ENCODE measurements around the gene CDS2. TPM values are rescaled to one million over a fixed set of nuclear protein-coding genes. Genes with fewer than 3 reads are reported as not detected.

CDS2 gene
- total RNA-seq, 1 donor from 2014 or later = 23.4 TPM

DNA sequence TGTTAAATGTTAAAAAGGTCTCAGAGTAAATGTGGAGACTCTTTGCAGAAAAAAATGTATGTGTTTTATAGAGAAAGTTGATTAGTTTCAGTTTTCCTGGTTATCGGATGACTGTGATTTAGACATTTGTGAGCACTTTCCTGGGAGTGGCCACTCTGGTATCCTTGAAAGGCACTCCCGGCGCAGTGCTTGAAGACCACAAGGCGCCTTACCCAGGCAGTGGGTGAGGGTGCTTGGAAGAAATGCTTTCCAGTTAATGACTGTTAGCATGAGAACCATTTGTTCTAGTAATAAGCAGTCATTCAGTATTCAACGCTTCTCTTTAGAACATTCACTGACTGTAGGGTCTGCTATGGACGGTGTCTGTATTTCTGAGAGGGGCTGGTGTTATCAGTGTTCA lies 7.2 kb downstream of the CDS2 start:
- TF ChIP-seq, protein P1, sequence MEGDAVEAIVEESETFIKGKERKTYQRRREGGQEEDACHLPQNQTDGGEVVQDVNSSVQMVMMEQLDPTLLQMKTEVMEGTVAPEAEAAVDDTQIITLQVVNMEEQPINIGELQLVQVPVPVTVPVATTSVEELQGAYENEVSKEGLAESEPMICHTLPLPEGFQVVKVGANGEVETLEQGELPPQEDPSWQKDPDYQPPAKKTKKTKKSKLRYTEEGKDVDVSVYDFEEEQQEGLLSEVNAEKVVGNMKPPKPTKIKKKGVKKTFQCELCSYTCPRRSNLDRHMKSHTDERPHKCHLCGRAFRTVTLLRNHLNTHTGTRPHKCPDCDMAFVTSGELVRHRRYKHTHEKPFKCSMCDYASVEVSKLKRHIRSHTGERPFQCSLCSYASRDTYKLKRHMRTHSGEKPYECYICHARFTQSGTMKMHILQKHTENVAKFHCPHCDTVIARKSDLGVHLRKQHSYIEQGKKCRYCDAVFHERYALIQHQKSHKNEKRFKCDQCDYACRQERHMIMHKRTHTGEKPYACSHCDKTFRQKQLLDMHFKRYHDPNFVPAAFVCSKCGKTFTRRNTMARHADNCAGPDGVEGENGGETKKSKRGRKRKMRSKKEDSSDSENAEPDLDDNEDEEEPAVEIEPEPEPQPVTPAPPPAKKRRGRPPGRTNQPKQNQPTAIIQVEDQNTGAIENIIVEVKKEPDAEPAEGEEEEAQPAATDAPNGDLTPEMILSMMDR (IDR thresholded peaks at IDR 0.05; ENCODE audit: insufficient read depth, low read length, severe bottlenecking) = no peak
- no peak overlapping the region for H3K4me3 ChIP-seq (ENCODE audit: low read depth, low read length)
- H3K36me3 ChIP-seq (ENCODE audit: control insufficient read depth, insufficient read depth, low read length) = no peaks in the 10 kb centered on the region
- no peaks in the 10 kb centered on the region for H3K27me3 ChIP-seq (ENCODE audit: control insufficient read depth, insufficient read depth, low read length)
- FAIRE-seq = no peak
- no peak for DNase-seq (ENCODE audit: low read depth)

DNA sequence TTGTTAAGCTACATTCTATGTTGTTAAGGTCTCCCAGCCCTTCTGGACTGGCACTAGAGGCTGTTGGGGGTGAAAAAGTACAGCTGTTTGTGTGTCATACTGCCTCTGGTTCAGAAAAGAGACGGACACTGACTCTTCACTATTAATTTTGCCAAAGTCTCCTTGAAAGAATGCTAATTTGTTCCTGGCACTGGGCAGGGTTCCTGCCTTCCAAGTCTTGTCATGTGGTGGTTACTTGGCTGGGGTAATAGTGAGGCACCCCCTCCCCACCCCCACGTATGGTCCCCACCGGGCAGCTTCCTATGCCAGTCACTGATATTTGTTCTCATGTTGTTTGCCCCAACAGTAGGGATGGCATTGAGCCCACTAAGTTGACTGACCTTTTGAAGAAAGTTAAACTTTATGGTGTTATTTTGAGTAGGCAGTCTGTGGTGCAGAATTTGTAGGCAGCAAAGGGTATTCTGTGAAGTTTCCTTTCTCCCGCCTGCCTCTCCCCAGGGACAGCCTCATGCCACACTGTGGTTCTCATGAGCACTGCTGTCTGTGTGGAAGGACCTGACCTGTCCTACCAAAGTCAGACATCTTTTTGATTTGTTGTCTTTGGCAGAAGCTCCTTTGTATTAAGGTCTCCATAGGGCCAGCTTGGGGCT lies 8.7 kb downstream of the CDS2 start:
- no peak for DNase-seq (ENCODE audit: low read depth)
- TF ChIP-seq, protein P1 (IDR thresholded peaks at IDR 0.05; ENCODE audit: insufficient read depth, low read length, severe bottlenecking) = no peak
- H3K36me3 ChIP-seq (ENCODE audit: control insufficient read depth, insufficient read depth, low read length) = no peaks in the 10 kb centered on the region
- H3K4me3 ChIP-seq (ENCODE audit: low read depth, low read length) = no peak overlapping the region
- H3K27me3 ChIP-seq (ENCODE audit: control insufficient read depth, insufficient read depth, low read length) = no peaks in the 10 kb centered on the region
- no peak for FAIRE-seq

DNA sequence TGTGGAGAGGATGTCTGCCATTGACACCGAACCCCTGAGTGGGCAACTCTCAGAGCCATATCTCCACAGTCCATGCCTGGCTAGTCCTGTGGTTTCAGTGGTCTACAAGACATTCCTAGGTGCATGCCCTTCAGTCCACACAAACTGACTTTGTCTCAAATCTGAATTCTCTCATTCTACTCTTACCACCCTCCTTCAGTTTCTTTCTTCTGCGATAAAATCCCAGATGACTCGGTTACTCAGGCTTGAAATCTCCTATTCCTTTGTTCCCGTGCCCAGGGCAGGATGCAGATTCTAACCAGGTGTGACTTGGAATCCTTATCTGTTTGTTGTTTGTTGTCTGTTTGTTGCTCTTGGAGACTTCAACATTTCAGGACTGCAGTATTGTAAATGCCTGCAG lies 9.3 kb downstream of the CDS2 start:
- Histone ChIP-seq H3K27me3 (ENCODE audit: control insufficient read depth, insufficient read depth, low read length) (no peaks in the 10 kb centered on the region), H3K4me3 (ENCODE audit: low read depth, low read length) (no peak overlapping the region), H3K36me3 (ENCODE audit: control insufficient read depth, insufficient read depth, low read length) (no peaks in the 10 kb centered on the region)
- TF ChIP-seq, protein P1 (IDR thresholded peaks at IDR 0.05; ENCODE audit: insufficient read depth, low read length, severe bottlenecking) = no peak
- FAIRE-seq (peak; percentile 50), DNase-seq (ENCODE audit: low read depth) (peak; percentile 6)

DNA sequence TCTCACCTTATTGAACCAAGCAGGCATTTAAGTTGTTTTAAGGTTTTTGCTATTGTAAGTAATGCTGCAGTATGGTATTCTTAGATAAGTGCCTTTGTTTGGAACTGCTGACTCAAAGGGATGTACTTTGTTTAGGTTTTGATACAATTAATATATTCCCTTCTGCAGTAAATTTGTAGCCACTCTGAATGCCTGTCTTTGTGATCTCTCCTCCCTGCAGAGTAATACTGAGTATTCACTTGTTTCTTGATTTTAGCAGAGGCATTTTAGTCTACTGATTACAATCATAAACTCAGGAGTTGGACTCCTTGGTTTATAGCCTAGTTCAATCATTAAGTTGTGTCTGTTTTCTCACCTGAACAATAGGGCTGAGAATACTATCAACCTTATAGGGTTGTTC lies 13.4 kb downstream of the CDS2 start:
- DNase-seq (ENCODE audit: low read depth) (no peak), FAIRE-seq (no peak)
- Histone ChIP-seq H3K4me3 (ENCODE audit: low read depth, low read length) (no peak overlapping the region), H3K27me3 (ENCODE audit: control insufficient read depth, insufficient read depth, low read length) (no peaks in the 10 kb centered on the region), H3K36me3 (ENCODE audit: control insufficient read depth, insufficient read depth, low read length) (no peaks in the 10 kb centered on the region)
- TF ChIP-seq, protein P1 (IDR thresholded peaks at IDR 0.05; ENCODE audit: insufficient read depth, low read length, severe bottlenecking) = no peak

DNA sequence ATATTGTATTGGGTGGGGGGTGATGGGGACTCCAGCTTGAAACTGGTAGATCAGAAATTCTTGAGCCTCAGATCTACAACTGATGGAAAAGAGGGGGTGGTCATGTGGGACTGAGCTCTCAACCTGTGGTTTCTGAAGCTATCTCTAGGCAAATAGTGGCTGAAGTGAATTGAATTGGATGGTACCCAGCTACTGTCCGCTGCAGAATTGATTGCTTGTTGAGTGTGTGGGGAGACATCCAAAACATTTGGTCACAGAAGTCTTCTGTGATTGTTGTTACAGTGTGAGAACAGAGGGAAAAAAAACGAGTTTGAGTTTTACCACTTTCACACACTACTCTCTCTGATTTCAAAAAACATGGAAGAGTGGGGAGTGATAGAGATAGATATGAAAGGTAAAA lies 14.8 kb downstream of the CDS2 start:
- no peak for FAIRE-seq

More for the DNA sequence above, 14.8 kb downstream of the CDS2 start:
- no peak for DNase-seq (ENCODE audit: low read depth)
- Histone ChIP-seq H3K4me3 (ENCODE audit: low read depth, low read length) (no peak overlapping the region), H3K27me3 (ENCODE audit: control insufficient read depth, insufficient read depth, low read length) (no peaks in the 10 kb centered on the region), H3K36me3 (ENCODE audit: control insufficient read depth, insufficient read depth, low read length) (no peaks in the 10 kb centered on the region)
- TF ChIP-seq, protein P1 (IDR thresholded peaks at IDR 0.05; ENCODE audit: insufficient read depth, low read length, severe bottlenecking) = no peak
